NCI-H2196 (cell line): ENCODE results near the gene RPS10.
"Not testable (repeated sequence)": the region's sequence is repeated elsewhere in the genome, so short reads cannot be mapped to it uniquely, and the experiment has no call there.

Source experiments
- DNase-seq: peaks from one replicate; lab custom pipeline; 2025; ENCODE audit not compliant: unreplicated experiment; lab: John Stamatoyannopoulos, UW

The RPS10 gene

GRCh38 chr6:34393191-34393965 is 32.5 kb downstream of the RPS10 start:
- DNase-seq: no peak

- DNase-seq: peak; percentile 96
These were observed 33.2 kb downstream of the RPS10 start, which contains the start of gene NUDT3 for GRCh38 chr6:34392497-34393190. TSS of gene NUDT3 (minus strand) at chr6:34392669. CDS start at chr6:34392362, 307 bp downstream.

GRCh38 chr6:34391786-34392496 is 33.9 kb downstream of the RPS10 start:
- peak; percentile 39 for DNase-seq

- no peak for DNase-seq
These were observed 34.4 kb downstream of the RPS10 start for GRCh38 chr6:34391473-34391785.

GRCh38 chr6:34390531-34391472 is 35.1 kb downstream of the RPS10 start:
- DNase-seq: no peak

- DNase-seq: no peak
These were observed 36.8 kb downstream of the RPS10 start for GRCh38 chr6:34389034-34389433.

GRCh38 chr6:34388421-34388820 is 37.4 kb downstream of the RPS10 start:
- DNase-seq: no peak

GRCh38 chr6:34386316-34387137 is 39.3 kb downstream of the RPS10 start:
- no peak for DNase-seq

GRCh38 chr6:34385793-34386195 is 40.1 kb downstream of the RPS10 start:
- DNase-seq: no peak

- DNase-seq: no peak
These were observed 41.3 kb downstream of the RPS10 start for GRCh38 chr6:34384321-34385153.

GRCh38 chr6:34383656-34384320 is 42.1 kb downstream of the RPS10 start:
- DNase-seq: no peak

GRCh38 chr6:34383161-34383631 is 42.7 kb downstream of the RPS10 start:
- no peak for DNase-seq

GRCh38 chr6:34381081-34381480 is 44.8 kb downstream of the RPS10 start:
- no peak for DNase-seq

- no peak for DNase-seq
These were observed 47.4 kb downstream of the RPS10 start for GRCh38 chr6:34378470-34378869.

GRCh38 chr6:34377984-34378383 is 47.9 kb downstream of the RPS10 start:
- DNase-seq: no peak

- not testable (repeated sequence) for DNase-seq
These were observed 48.3 kb downstream of the RPS10 start for GRCh38 chr6:34377571-34377970.

- no peak for DNase-seq
These were observed 50.0 kb downstream of the RPS10 start for GRCh38 chr6:34375833-34376232.

- no peak for DNase-seq
These were observed 51.4 kb downstream of the RPS10 start for GRCh38 chr6:34374508-34374907.
